ENCODE data around the gene IMMP2L.

IMMP2L gene

GRCh38 chr7:111265394-111265793 is 296.9 kb downstream of the IMMP2L start:
- DNase-seq (ENCODE audit: low read depth): no peak
- TF ChIP-seq CTCF (conservative IDR thresholded peaks at IDR 0.05; ENCODE audit: low read depth, low read length): no peak
- H3K4me3 ChIP-seq (ENCODE audit: low read length): no peak overlapping the region

DNA sequence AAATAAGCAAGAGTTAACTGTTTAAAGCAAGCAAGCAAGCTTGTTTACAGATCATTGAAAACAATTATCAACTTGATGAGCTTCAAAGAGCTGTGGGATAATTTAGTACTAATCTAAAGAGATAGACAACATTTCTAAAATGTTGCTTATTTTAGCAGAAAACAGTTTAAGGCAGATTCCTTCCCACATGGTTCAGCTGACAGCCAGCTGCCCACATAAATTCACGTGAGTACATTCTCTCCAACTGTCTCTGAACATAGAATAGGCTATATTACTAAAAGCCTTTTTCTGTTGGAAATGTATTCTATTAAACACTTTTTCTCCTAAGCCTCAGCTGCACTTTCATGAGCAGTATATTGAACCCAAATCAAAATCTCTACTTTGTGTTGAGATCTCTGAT is 297.3 kb downstream of the IMMP2L start:
- no peak for TF ChIP-seq CTCF (conservative IDR thresholded peaks at IDR 0.05; ENCODE audit: low read depth, low read length)
- no peak overlapping the region for H3K4me3 ChIP-seq (ENCODE audit: low read length)
- DNase-seq (ENCODE audit: low read depth): no peak

GRCh38 chr7:111264111-111264868 is 298.0 kb downstream of the IMMP2L start:
- no peak for DNase-seq (ENCODE audit: low read depth)
- no peak overlapping the region for H3K4me3 ChIP-seq (ENCODE audit: low read length)
- TF ChIP-seq CTCF (conservative IDR thresholded peaks at IDR 0.05; ENCODE audit: low read depth, low read length): no peak

GRCh38 chr7:111262293-111263116 is 299.8 kb downstream of the IMMP2L start:
- no peak for TF ChIP-seq CTCF (conservative IDR thresholded peaks at IDR 0.05; ENCODE audit: low read depth, low read length)
- no peak for DNase-seq (ENCODE audit: low read depth)
- H3K4me3 ChIP-seq (ENCODE audit: low read length): no peak overlapping the region

GRCh38 chr7:111261496-111261895 is 300.8 kb downstream of the IMMP2L start:
- no peak for DNase-seq (ENCODE audit: low read depth)
- H3K4me3 ChIP-seq (ENCODE audit: low read length): no peak overlapping the region
- TF ChIP-seq CTCF (conservative IDR thresholded peaks at IDR 0.05; ENCODE audit: low read depth, low read length): no peak

GRCh38 chr7:111259991-111260390 is 302.3 kb downstream of the IMMP2L start:
- TF ChIP-seq CTCF (conservative IDR thresholded peaks at IDR 0.05; ENCODE audit: low read depth, low read length): no peak
- DNase-seq (ENCODE audit: low read depth): no peak

More at GRCh38 chr7:111259991-111260390, 302.3 kb downstream of the IMMP2L start:
- H3K4me3 ChIP-seq (ENCODE audit: low read length): no peak overlapping the region

Measured in retinal pigment epithelial cell (primary cell).